ENCODE results near the gene CTU1.

CTU1 gene

GRCh38 chr19:51103926-51104341, 4.3 kb downstream of the CTU1 start:
- DNase-seq (ENCODE audit: low spot score) = no peak

- DNase-seq (ENCODE audit: low spot score) = no peak
These were observed 5.2 kb downstream of the CTU1 start for GRCh38 chr19:51102991-51103390.

- DNase-seq (ENCODE audit: low spot score) = no peak
These were observed 6.9 kb downstream of the CTU1 start for GRCh38 chr19:51101171-51101865.

- DNase-seq (ENCODE audit: low spot score) = no peak
These were observed 7.6 kb downstream of the CTU1 start for GRCh38 chr19:51100601-51101000.

- no peak for DNase-seq (ENCODE audit: low spot score)
These were observed 9.2 kb downstream of the CTU1 start for GRCh38 chr19:51099047-51099382.

- DNase-seq (ENCODE audit: low spot score) = no peak
These were observed 9.7 kb downstream of the CTU1 start for GRCh38 chr19:51098365-51099046.

GRCh38 chr19:51097796-51098195, 10.4 kb downstream of the CTU1 start:
- no peak for DNase-seq (ENCODE audit: low spot score)

GRCh38 chr19:51097166-51097738, 11.0 kb downstream of the CTU1 start:
- peak; percentile 59 for DNase-seq (ENCODE audit: low spot score)

- no peak for DNase-seq (ENCODE audit: low spot score)
These were observed 11.6 kb downstream of the CTU1 start for GRCh38 chr19:51096473-51097165.

GRCh38 chr19:51094696-51095279, 13.4 kb downstream of the CTU1 start:
- DNase-seq (ENCODE audit: low spot score) = no peak

GRCh38 chr19:51093510-51094345, 14.5 kb downstream of the CTU1 start:
- DNase-seq (ENCODE audit: low spot score) = no peak

GRCh38 chr19:51093101-51093500, 15.1 kb downstream of the CTU1 start:
- DNase-seq (ENCODE audit: low spot score) = no peak

- no peak for DNase-seq (ENCODE audit: low spot score)
These were observed 16.0 kb downstream of the CTU1 start for GRCh38 chr19:51091895-51092873.

- DNase-seq (ENCODE audit: low spot score) = no peak
These were observed 17.1 kb downstream of the CTU1 start for GRCh38 chr19:51091126-51091525.

- DNase-seq (ENCODE audit: low spot score) = no peak
These were observed 17.7 kb downstream of the CTU1 start for GRCh38 chr19:51090471-51090870.

- no peak for DNase-seq (ENCODE audit: low spot score)
These were observed 18.4 kb downstream of the CTU1 start for GRCh38 chr19:51089786-51090185.

GRCh38 chr19:51086153-51086850, 21.9 kb downstream of the CTU1 start:
- DNase-seq (ENCODE audit: low spot score) = no peak

- DNase-seq (ENCODE audit: low spot score) = no peak
These were observed 23.7 kb downstream of the CTU1 start for GRCh38 chr19:51084505-51084904.

- no peak for DNase-seq (ENCODE audit: low spot score)
These were observed 24.4 kb downstream of the CTU1 start for GRCh38 chr19:51083783-51084182.

GRCh38 chr19:51083181-51083580, 25.0 kb downstream of the CTU1 start:
- no peak for DNase-seq (ENCODE audit: low spot score)

Measured in CD4-positive, alpha-beta T cell treated with Interleukin-6 at 100 ng/mL for 8 hours (primary cell).